Endothelial cell of umbilical vein (primary cell): ENCODE data around the gene GAB2.

Source experiments
- MAX ChIP-seq: IDR thresholded peaks from 2 replicates; pipeline ENCODE4 v1.6.1; 2011; ENCODE audit not compliant: insufficient read depth, insufficient read length
- POLR2A ChIP-seq: IDR thresholded peaks from 2 replicates; pipeline ENCODE4 v1.6.1; 2012; ENCODE audit warnings: low read depth, mild to moderate bottlenecking, control low read depth, low read length

- TF ChIP-seq POLR2A (no peak), MAX (no peak)
Observed at GRCh38 chr11:78314762-78315161, 102.9 kb downstream of the GAB2 start.
